ENCODE data around the gene GHRHR. TPM values are rescaled to one million over a fixed set of nuclear protein-coding genes. Genes with fewer than 3 reads are reported as not detected.

Gene GHRHR
- total RNA-seq, 1 donor from 2014 or later, result not detected

DNA sequence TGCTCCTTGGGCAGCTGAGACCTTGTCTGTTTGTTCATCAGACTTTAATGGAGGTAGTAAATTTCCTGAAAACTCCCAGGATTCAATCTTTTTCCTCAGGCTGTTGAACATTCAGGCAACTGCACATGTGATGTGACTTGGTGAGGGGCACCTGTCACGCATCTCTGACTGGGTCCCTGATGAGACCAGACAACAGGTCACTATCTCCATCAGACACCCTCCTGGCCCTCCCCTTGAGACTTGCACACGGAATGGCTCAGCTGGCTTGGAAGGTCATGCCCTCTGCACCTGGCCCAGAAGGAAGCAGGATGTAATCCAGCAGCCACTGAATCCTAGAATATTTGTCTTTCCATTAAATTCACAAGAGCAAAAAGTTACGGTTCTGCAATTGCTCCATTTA, 36.2 kb upstream of the GHRHR start:
- no peak for DNase-seq (ENCODE audit: low read depth)

DNA sequence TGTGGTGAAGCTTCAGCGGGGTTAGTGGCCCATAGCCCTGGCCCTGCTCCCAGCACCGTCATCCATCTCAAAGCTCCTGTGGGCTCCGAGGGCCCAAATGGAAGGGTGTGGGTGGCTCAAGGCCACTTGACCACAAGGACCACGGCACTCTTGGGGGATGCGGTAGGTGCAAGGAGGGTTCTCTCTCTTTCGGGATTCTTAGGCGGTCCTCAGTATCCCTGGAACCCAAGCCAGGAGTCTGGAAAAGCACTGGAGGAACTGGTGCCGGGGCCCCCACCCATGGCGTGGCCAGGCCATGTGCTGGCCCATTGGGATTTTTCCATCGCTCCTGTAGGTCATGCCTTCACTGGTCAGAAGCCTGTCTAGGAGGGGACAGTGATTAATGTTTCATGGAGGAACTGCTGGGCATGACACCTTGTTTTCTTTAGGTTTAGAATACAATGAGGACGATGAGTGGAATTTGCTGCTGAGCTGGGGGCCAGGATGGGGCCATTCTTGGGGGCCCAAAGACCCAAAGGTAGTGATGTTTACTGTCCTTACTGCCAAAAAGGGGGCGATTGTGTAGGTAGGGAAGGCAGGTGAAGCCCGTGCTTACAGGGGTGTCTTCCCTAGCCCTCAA, 35.4 kb upstream of the GHRHR start:
- peak; percentile 22 for DNase-seq (ENCODE audit: low read depth)

DNA sequence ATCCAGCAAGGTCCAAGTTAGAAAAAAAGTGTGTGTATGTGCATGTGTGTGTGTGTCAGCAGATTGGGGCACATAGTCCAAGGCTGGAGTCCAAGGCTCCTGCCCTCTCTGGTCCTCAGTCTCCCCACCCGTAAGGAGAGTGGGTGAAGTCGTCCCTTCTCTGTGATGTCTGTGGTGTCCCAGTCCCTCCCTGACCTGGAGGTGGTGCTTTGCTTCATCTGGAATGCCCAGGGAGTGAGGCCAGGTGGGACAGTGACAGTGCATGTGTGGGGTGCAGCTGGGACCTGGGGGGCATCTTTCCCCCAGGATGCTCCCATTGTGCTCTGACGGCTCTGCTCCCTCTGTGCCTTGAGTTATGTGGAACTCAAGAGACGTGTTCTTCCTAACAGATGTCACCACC, 34.1 kb upstream of the GHRHR start:
- DNase-seq (ENCODE audit: low read depth), result no peak

DNA sequence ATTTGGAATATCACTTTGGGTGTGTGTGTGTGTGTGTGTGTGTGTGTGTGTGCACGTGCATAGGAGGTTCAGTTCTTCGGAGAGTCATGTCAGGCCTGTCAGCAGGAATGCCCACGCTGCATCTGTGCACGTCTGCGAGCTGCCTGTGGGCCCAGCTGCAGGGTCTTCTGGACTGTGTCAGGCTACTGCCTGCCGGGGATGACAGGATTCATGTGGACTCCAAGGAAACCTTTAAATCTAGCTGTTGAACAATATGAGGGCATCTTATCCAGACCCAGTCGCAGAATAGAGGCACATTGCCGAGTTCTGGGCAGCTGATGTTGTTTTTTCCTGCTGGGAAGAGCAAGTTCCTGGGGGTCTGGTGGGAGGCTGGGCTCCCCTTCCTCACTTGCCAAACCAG, 33.1 kb upstream of the GHRHR start:
- DNase-seq (ENCODE audit: low read depth), result no peak

DNA sequence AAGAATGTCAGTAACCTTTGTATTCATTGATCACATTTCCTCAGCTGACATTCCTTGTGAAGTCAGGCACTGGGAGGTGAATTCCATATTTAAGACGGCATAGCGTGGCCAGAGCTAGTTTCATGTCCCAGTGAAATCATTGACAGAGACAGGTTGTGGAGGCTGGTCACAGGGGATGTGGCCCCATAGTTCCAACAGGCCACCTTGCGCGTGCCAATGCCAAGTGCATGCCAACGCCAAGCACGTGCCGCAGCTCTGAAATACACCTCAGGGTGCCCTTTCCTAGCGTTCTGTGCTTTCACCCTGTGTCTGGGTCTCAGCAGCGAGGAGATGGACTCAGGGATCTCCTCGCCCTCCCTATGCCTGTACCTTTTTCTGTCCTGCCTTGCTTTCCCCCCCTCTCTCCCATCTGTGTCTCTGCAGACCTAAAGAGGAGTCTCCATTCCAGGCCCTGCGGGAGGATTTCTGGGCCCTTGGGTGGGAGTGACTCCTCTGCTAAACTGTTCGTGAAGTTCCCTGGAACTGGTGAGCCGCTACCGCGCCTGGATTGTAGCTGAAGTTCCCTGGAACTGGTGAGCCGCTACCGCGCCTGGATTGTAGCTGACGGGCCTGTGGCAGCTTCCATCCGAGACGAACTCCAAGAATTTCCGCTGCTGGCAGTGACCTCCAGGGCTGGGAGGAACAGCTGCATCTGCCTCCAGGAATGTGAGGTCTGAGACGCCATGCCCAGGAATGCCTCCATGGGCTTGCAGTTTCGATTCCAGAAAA, 32.4 kb upstream of the GHRHR start:
- DNase-seq (ENCODE audit: low read depth), result peak; percentile 97

DNA sequence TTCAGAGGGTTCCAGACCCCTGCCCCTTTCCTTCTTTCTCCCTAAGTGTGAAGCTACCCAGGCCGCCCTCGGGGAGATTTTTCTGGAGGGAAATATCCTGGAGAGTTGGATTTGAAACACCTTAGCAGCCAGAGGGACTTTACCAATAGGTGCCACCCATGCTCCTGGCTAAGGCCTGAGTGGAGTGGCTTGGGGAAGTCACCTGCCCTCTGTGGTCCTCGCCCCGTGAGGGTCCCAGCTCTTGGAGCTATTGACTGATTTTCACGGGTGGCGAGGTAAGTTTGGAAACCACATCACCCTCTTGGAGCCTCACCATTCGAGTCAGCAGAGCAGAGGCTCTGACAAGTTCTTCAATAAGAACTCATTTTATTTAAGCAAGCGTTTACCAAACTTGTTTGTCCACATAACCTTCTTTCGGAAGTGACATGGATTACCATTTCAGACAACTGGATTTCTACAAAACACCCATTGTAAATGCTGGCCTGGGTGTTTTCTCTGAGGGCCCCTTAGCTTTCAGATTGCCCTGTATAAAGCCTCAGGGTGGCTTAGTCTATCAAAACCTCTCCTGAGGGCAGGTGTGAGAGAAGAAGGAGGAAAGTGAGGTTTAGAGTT, 31.7 kb upstream of the GHRHR start:
- DNase-seq (ENCODE audit: low read depth), result peak; percentile 61

DNA sequence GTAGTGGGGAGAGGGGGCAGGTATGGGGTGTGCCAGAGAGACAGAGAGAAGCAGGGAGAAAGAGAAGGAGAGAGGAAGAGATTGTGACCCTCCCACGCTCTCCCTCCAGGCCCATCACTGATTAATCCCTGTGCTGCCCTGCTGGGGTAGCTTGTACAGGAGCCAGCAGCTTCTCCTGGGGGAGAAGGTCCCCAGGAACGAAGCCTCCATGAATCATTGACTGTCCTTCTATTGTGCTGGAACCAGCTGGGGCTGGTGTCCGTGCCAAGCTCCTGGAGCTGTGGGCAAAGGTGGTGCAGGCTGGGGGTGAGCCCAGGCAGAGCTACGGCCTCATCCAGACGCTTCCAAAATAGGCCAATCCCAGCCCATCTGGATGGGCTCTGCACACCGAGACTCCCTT, 31.2 kb upstream of the GHRHR start:
- DNase-seq (ENCODE audit: low read depth), result peak; percentile 22

DNA sequence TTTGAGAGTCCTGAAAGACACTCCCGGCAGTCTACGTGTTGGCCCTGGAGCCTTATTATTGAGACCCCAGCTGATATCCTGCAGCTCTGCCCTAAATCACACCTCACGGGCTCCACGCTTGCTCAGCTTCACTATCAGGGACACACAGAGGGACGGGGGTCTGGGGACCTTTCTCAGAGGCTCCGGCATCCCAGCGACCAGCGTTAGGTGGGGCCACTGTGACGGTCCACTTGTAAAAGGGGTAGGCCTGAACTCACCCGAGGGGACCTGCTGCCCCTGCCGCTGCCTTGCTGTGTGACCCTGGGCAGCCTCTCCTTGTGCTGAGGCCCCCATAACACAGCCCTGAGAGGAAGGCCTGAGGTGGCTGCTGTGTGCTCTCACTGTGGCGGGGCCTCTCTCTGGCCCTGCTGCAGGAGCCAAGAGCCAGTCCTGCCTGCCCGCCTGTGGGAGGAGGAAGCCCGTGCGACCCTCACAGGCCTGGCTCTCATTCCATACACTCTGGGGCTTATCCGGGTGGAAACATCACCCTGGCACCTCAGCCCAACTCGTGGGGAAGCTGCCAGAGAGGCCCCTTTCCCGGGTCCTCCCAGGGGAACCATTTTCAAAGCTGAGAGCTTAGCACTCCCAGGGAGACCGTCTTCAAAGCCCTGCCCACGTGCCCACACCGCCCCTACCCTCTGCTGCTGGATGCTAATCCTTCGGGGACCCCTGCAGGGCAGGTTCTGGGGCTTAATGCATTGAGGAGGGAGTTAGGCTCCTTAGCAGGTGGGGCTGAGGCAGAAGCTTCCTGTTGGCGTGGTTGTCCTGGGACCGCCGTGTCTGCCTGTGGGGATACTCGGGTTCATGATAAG, 30.4 kb upstream of the GHRHR start:
- DNase-seq (ENCODE audit: low read depth), result no peak

DNA sequence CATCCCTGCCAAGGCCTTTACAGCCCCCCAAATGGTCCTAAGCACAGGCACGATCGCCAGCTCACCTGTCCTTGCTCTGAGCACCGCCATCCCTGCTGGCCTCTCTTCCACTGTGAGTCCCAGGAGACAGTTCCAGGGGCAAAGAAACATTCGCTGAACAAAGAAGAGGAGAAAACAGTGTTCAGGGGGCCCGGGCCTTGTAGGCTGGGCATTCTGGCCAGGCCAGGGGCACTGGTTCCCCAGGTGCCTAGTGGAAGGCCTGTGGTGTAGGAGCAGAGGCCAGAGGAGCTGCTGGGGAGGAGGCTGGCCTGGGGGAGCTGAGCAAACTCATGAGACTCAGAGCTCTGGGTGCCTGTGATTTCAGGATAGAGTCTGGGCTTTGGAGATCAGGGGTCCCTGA, 29.5 kb upstream of the GHRHR start:
- no peak for DNase-seq (ENCODE audit: low read depth)

DNA sequence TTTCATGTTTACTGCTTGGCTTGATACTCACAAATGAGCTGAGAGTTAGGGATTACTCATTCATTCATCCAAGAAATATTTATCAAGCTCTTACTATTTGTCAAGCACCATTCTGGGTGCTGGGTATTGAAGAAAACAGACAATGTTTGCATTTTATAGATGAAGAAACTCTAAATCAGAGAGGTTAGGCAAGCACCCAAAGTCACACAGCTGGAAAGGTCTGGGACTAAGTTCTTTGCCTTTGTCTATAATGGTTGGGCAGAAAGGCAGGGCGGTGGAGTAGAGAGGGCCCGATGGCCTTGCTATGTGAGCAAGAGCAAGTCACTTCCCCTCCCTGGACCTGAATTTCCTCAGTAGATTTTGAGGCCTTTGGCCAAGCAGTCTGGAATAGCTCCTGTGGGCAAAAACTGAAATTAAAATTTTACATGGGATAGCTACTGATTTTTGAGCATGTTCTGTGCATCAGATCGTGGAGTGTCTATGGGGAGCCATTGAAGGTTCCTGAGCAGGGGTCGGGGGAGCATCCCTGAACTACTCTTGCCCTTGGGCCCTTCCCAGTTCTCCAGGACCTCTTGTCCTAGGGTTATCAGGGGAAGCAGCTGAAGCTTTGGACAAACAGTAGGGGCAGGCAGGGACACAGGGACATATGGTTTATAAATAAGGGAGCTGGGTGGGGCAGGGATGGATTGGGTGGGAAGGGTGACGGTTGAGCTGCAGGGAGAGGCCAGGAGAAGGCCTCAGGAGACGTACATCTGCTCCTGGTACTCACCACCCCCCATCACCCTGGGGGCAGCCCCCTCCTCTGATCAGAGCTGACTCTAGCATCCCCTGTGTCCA, 28.8 kb upstream of the GHRHR start:
- no peak for DNase-seq (ENCODE audit: low read depth)

DNA sequence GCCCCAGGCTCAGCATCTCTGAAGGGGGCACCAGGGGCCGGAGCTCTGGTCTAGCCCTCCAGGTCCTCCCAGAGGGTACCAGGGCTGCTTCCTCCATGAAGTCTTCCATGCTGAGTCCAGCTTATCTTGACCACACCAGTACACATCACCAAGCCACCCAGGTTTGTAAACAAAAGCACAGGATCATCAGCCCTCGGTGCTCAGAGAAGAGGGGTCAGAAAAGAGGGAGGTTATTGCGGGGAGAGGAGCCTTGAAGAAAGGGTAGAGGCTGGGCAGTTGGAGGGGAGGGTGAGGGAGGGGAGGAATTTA, 28.2 kb upstream of the GHRHR start:
- DNase-seq (ENCODE audit: low read depth), result no peak

DNA sequence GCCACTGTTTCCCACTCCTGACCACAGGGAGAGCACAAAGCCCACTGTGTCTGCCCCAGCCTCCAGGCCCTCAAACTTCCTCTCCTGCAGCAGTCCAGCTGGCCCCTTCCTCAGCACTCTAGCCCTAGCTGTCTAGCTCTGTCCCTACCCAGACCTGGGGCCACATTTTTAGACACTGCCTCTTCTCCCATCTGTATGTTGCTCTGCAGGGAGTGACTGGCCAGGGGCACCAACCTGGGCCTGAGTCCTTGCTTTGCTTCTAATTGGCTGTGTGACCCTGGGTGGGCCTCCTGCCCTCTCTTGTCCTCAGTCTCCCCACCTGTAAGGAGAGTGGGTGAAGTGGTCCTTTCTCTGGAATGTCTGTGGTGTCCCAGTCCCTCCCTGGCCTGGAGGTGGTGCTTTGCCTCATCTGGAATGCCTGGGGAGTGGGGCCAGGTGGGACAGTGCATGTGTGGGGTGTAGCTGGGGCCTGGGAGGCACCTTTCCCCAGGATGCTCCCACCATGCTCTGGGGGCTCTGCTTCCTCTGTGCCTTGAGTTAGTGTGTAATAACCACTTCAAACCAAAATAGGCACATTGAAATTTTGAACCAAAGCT, 27.0 kb upstream of the GHRHR start:
- no peak for DNase-seq (ENCODE audit: low read depth)

DNA sequence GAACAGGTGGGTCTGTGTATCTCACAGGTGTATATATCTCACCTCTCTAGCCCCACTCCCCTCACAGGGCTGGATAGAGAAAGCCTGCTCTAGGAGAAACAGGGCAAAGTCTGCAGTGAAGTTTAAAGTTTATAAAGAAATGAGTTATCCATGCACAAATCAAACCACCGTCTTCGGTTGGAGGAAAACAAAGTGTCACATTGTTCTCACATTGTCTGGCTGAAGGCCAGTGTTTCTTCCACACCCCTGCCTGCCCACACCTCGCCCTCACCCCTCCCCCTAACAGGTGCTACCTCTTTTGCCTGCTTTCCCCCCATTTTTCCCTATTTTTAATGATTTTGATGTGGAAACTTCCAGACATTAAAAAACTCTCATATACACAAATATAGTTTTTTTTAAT, 26.3 kb upstream of the GHRHR start:
- DNase-seq (ENCODE audit: low read depth), result no peak

DNA sequence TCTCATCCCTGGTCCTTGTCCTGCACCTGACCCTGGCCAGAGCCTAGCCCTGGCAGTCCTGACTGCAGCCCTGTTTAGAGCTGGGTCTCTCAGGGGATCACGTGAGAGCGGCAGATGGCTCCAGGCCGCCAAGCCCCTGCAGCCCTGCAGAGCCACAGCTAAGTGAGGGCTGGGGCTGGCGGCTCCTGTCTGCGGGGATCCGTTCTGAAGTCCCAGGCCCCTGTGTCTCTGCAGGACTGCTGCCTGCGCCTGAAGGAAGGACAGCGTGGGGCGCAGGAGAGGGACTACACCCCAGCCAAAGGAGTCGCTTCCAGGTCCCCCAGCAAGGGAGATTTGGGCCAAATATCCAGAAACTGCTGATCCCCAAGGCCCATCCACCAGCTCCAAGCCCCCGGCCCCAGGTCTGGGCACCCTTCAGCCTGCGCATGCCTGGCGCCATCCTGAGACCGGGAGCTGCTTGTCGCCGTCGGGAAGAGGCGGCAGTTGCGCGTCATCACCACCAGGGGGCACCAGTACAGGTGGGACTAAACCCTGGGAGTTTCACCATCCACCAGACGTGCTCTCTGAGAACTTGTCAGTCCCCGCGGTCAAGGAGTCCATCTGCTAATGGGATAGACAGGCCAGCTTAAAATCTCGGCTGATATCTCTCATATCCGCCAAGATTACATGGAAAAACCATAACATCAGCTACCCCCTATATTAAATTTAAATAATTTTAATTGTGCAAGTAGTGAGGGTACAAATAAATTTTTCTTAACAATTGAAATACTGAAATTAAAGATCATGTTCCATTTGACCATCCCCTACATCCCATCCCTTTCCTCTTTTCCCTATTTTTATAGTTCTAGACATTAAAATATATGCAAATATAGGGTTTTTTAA, 25.1 kb upstream of the GHRHR start:
- DNase-seq (ENCODE audit: low read depth), result peak; percentile 80

DNA sequence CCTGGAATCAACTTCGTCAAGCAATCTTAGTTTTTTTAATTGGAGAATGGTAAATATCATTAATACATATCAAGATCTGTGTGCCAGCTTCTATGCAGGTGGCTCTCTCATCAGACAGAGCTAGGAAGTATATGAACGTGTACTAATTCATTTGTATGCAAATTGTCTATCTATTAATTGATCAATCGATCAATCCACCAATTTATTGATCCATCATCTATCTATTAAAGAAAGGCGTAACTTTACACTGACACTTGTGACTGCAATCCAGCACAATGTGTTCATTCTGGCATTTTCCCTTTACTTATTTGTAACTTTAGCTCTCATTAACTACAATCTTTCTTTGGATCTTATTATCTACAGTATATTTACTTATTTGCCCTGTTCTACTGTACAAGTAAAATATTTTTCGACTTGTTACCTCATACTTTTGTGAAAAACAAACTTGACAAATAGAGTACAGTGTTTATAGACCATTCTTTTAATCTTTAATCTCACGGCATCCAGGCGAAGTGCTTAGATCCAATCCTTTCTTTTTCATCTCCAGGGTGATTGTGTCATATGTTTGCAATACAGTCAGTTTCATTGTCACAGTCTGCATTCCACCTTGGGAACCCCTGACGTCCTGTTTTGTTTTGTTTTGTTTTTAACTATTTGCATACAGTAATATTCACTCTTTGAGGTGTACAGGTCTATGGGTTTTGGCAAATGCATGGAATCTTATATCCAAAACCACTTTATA, 22.0 kb upstream of the GHRHR start:
- no peak for DNase-seq (ENCODE audit: low read depth)

DNA sequence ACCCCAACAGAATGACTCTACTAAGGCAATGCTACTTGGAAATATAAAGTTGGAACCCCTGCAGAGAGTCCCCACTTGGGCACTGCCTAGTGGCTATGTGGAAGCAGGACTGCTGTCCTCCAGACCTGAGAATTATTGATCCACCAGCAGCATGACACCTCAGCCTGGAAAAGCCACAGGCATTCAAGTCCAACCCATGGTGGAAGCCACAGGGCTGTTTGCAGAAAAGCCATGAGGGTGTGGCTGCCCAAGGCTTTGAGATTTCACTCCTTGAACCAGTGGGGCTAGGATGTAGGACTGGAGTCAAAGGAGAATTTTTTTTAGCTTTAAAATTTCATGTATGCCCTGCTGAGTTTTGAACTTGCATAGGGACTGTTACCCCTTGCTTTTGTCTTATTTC, 13.6 kb upstream of the GHRHR start:
- DNase-seq (ENCODE audit: low read depth), result peak; percentile 38

DNA sequence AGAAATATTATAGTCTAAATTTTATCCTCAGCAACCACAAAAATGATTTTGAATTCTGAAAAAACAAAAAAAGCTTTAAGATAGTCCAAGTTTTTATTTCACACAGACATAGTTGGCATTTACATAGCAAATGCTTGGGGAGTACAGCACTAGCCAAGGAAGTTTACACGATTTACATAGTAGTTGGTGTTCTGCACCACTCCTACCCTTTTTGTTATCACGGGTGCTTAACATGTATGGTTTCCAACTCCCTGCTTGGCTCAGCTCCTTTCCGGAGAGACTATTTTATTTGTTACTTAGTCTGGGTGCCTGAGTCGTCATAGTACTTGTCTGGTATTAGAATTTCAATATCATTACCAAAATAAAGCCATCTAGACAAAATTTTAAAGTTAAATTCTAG, 8.8 kb upstream of the GHRHR start:
- no peak for DNase-seq (ENCODE audit: low read depth)

DNA sequence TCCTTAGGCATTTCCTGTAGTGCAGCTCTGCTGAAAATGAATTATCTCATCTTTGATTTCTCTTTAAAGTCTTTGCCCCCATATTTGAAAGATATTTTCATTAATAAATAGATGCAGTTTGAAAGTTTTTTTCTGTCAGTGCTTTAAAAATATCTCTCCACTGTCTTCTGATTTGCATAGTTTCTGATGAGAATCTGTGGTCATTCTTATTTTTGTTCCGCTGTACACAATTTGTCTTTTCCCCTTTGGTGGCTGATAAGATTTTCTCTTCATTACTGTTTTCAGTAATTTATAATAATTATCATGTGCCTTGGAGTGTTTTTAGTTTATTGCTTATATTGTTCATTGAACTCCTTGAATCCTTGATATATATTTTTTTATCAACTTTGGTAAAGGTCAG, 7.0 kb upstream of the GHRHR start:
- no peak for DNase-seq (ENCODE audit: low read depth)

DNA sequence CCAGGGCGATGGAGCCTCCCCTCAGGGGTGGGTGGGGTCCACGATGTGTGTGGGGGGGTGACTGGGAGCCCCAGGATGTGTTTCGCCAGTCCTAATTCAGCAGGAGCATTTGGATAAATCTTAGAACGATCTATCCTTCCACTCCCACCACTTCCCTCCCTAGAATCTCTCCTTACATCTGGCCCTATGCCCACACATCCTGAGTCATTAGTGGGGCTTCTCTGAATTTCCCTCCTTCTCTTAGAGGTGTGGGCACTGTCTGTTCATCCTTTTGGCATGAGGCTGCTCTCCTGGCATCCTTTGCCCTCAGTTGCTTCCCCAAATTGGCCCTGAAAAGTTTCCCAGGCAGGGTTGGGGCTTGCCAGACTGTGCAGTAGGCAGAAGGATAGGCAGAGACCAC, 1.6 kb downstream of the GHRHR start:
- DNase-seq (ENCODE audit: low read depth), result no peak

Data from myocyte (in vitro differentiated cells).